Thyroid gland (tissue), 4 donors: ENCODE measurements around the gene TFF3. TPM values are rescaled to one million over a fixed set of nuclear protein-coding genes. Genes with fewer than 3 reads are reported as not detected.

Source experiments
- DNase-seq, 2 donors: peaks; one replicate each; pipeline ENCODE4 v3.0.0-alpha.2; 2019
- H3K27ac ChIP-seq, 3 donors: fragments of 200-600 bp; sonication (generic); 1 replicate in 2 of 3; 2 replicates in 1 of 3; pipeline ENCODE4 v1.5.1; 2016 to 2019; ENCODE audit warnings: mild to moderate bottlenecking in 1 of 3, moderate library complexity in 1 of 3
- H3K27me3 ChIP-seq: fragments of 200-600 bp; sonication (generic); one replicate; pipeline ENCODE4 v1.5.1; 2019
- H3K36me3 ChIP-seq, 2 donors: fragments of 200-600 bp; sonication (generic); one replicate each; pipeline ENCODE4 v1.5.1; 2016 to 2019
- H3K4me1 ChIP-seq, 2 donors: fragments of 200-600 bp; sonication (generic); one replicate each; pipeline ENCODE4 v1.5.1; 2017 to 2019
- H3K4me3 ChIP-seq, 3 donors: fragments of 200-600 bp; sonication (generic); replicated peaks in 1 of 3; 1 replicate in 2 of 3; 2 replicates in 1 of 3; pipeline ENCODE4 v1.5.1; 2016; ENCODE audit warnings: mild to moderate bottlenecking in 1 of 3
- H3K9me3 ChIP-seq: fragments of 200-600 bp; sonication (generic); one replicate; pipeline ENCODE4 v1.5.1; 2017
- CTCF ChIP-seq, 6 experiments: fragments of 200-600 bp in 3 of 6; fragments of 450-650 bp in 3 of 6; sonication (generic) in 3 of 6; IDR thresholded peaks; one replicate each; pipeline ENCODE4 v1.5.1; 2016 to 2019; ENCODE audit warnings: antibody characterized with exemption in 6 of 6, mild to moderate bottlenecking in 2 of 6, inconsistent platforms in 1 of 6, moderate library complexity in 1 of 6
- POLR2A ChIP-seq, 2 donors: fragments of 450-650 bp; IDR thresholded peaks; one replicate each; pipeline ENCODE4 v1.6.1; 2017; ENCODE audit warnings: antibody characterized with exemption in 2 of 2, mild to moderate bottlenecking in 2 of 2, moderate library complexity in 1 of 2
- WGBS, 2 donors: methylation state at CpG; one replicate each; pipeline ENCODE4 v1.1.5; 2017; 5-methylcytosine and 5-hydroxymethylcytosine counted together
- intact Hi-C: fragments of 100-400 bp; cut with DNase I; formaldehyde crosslinking; loops from one replicate; pipeline ENCODE4 v1.15.1; 2023
- total RNA-seq, 4 donors: library from RNA; depleted of rRNA; stranded (reverse); fragments of >200 nt; gene quantifications; one replicate each; pipeline ENCODE4 v1.2.3, GENCODE V29; 2016

Gene TFF3
- total RNA-seq, 4 donors from 2014 or later, result 246 to 4,817 (median 914) TPM

GRCh38 chr21:42291003-42291750 is 24.0 kb downstream of the TFF3 start:
- Histone ChIP-seq H3K4me3 (no peak overlapping the region), H3K4me1 (no peaks in the 10 kb centered on the region), H3K27ac (no peak overlapping the region), H3K27me3 (no peaks in the 10 kb centered on the region), H3K36me3 (peaks cover 0 to 14% of the 10 kb centered on the region in 2 donors), H3K9me3 (no peaks in the 10 kb centered on the region)
- TF ChIP-seq CTCF (IDR thresholded peaks at IDR 0.05) (no peak), POLR2A (IDR thresholded peaks at IDR 0.05) (no peak)
- intact Hi-C loops, result no loop called here
- DNase-seq, result no peak
- WGBS, 2 donors, result 86 to 91% methylated on average over 28 to 31 of the region's 35 CpGs

GRCh38 chr21:42290505-42290904 is 24.7 kb downstream of the TFF3 start:
- 67 to 73% methylated on average over 3 of the region's 3 CpGs for WGBS, 2 donors
- no peak for DNase-seq
- Histone ChIP-seq H3K4me3 (no peak overlapping the region), H3K27ac (no peak overlapping the region), H3K36me3 (peaks cover 0 to 14% of the 10 kb centered on the region in 2 donors), H3K9me3 (no peaks in the 10 kb centered on the region), H3K27me3 (no peaks in the 10 kb centered on the region), H3K4me1 (no peaks in the 10 kb centered on the region)
- TF ChIP-seq POLR2A (IDR thresholded peaks at IDR 0.05), result no peak
- TF ChIP-seq CTCF (IDR thresholded peaks at IDR 0.05), result no peak
- intact Hi-C loops, result no loop called here

GRCh38 chr21:42289926-42290325 is 25.3 kb downstream of the TFF3 start:
- DNase-seq, result no peak
- TF ChIP-seq CTCF (IDR thresholded peaks at IDR 0.05), result no peak
- no peak for TF ChIP-seq POLR2A (IDR thresholded peaks at IDR 0.05)
- H3K4me1 ChIP-seq, result no peaks in the 10 kb centered on the region
- H3K9me3 ChIP-seq, result no peaks in the 10 kb centered on the region
- H3K27ac ChIP-seq, result no peak overlapping the region
- WGBS, 2 donors, result 92 to 96% methylated on average over 18 of the region's 18 CpGs
- H3K36me3 ChIP-seq, result peaks cover 0 to 14% of the 10 kb centered on the region in 2 donors
- intact Hi-C loops, result no loop called here
- H3K27me3 ChIP-seq, result no peaks in the 10 kb centered on the region
- no peak overlapping the region for H3K4me3 ChIP-seq

- Histone ChIP-seq H3K27me3 (no peaks in the 10 kb centered on the region), H3K9me3 (no peaks in the 10 kb centered on the region), H3K27ac (no peak overlapping the region), H3K36me3 (peaks cover 0 to 11% of the 10 kb centered on the region in 2 donors), H3K4me1 (no peaks in the 10 kb centered on the region), H3K4me3 (no peak overlapping the region)
- intact Hi-C loops, result no loop called here
- DNase-seq, result no peak
- TF ChIP-seq CTCF (IDR thresholded peaks at IDR 0.05) (no peak), POLR2A (IDR thresholded peaks at IDR 0.05) (no peak)
- WGBS, 2 donors, result 98 to 100% methylated on average over 5 of the region's 5 CpGs
Observed at GRCh38 chr21:42288962-42289361, 26.2 kb downstream of the TFF3 start.

- no peak overlapping the region for H3K27ac ChIP-seq
- intact Hi-C loops, result no loop called here
- no peak for DNase-seq
- no peaks in the 10 kb centered on the region for H3K4me1 ChIP-seq
- 89 to 94% methylated on average over 36 of the region's 36 CpGs for WGBS, 2 donors
- H3K36me3 ChIP-seq, result peaks cover 0 to 11% of the 10 kb centered on the region in 2 donors
- TF ChIP-seq POLR2A (IDR thresholded peaks at IDR 0.05) (no peak), CTCF (IDR thresholded peaks at IDR 0.05) (no peak)
- H3K27me3 ChIP-seq, result no peaks in the 10 kb centered on the region
- no peaks in the 10 kb centered on the region for H3K9me3 ChIP-seq
- no peak overlapping the region for H3K4me3 ChIP-seq
Observed at GRCh38 chr21:42287193-42288083, 27.8 kb downstream of the TFF3 start.
